ENCODE data around the gene INHA.

Gene INHA

DNA sequence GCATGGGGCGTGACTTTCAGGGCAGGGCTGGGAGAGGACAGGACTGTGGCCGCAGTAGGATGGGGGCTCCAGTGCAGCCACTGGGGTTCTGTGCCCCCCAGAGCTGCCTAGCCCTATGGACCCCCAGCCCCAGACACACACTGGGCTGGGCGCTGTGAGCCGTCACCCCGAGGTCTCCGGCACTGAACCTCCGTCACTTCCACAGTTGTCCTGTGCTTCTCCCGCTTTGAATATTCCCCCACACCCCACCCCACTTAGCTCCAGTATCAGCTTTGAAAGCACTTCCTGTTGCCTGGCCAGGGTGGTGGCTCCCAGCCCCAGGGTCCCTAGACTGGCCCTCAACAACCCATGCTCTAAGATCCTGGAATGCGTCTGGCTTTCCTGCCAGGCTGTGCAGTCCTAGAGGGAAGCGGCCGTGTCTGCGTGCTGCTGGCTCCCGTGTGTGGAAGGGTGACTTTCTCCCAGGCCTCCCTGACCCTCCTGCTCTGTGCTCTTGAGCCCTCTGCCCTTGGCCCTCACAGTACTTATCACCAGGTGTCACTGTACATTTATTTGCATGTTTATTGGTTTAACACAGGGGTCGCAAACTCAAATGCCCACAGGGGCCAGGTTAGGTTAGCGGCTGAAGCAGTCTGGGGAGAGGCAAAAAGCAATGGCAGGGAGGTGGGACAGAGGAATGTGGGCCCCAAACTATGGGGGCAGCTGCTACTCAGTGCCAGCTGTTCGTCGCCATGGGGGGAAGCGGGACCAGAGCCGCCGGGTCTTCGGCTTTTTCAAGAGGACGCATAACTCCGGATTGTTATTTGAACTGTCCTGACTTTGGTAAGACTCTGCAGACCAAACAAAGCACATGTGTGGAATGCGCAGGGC is 10.7 kb upstream of the INHA start:
- no peaks in the 10 kb centered on the region for H3K9me2 ChIP-seq (replicated peaks; ENCODE audit: insufficient read depth, low read length)
- no peak for TF ChIP-seq EZH2phosphoT487 (conservative IDR thresholded peaks at IDR 0.05; ENCODE audit: low read length)
- TF ChIP-seq CTCF (IDR thresholded peaks at IDR 0.05; ENCODE audit: insufficient read depth, low read length, poor library complexity, severe bottlenecking), result no peak
- no peaks in the 10 kb centered on the region for H3F3A ChIP-seq (ENCODE audit: insufficient read depth)
- H2AFZ ChIP-seq (ENCODE audit: low read depth, low read length, severe bottlenecking), result no peak overlapping the region
- no peaks in the 10 kb centered on the region for H3K27me3 ChIP-seq (ENCODE audit: low read length)
- no peak overlapping the region for H3K4me2 ChIP-seq (ENCODE audit: low read depth, low read length, poor library complexity, severe bottlenecking)
- no peaks in the 10 kb centered on the region for H3K9me3 ChIP-seq (ENCODE audit: insufficient read depth, low read length)
- no peak overlapping the region for H3K27ac ChIP-seq (ENCODE audit: low read depth, low read length)
- no peaks in the 10 kb centered on the region for H3K79me2 ChIP-seq (ENCODE audit: insufficient read depth, low read length)
- H4K20me1 ChIP-seq (ENCODE audit: low read depth, low read length), result no peaks in the 10 kb centered on the region
- no peak overlapping the region for H3K4me3 ChIP-seq (ENCODE audit: insufficient read depth, low read length, poor library complexity, severe bottlenecking)
- H3K9ac ChIP-seq (ENCODE audit: low read length), result no peak overlapping the region
- no peaks in the 10 kb centered on the region for H3K36me3 ChIP-seq (ENCODE audit: low read length)

GRCh38 chr2:219562049-219563020 is 9.8 kb upstream of the INHA start:
- no peaks in the 10 kb centered on the region for H3K79me2 ChIP-seq (ENCODE audit: insufficient read depth, low read length)
- no peaks in the 10 kb centered on the region for H3F3A ChIP-seq (ENCODE audit: insufficient read depth)
- H3K27me3 ChIP-seq (ENCODE audit: low read length), result no peaks in the 10 kb centered on the region
- no peaks in the 10 kb centered on the region for H3K9me3 ChIP-seq (ENCODE audit: insufficient read depth, low read length)
- no peak overlapping the region for H2AFZ ChIP-seq (ENCODE audit: low read depth, low read length, severe bottlenecking)
- H4K20me1 ChIP-seq (ENCODE audit: low read depth, low read length), result no peaks in the 10 kb centered on the region
- no peak overlapping the region for H3K27ac ChIP-seq (ENCODE audit: low read depth, low read length)
- no peaks in the 10 kb centered on the region for H3K9me2 ChIP-seq (replicated peaks; ENCODE audit: insufficient read depth, low read length)
- no peak overlapping the region for H3K4me2 ChIP-seq (ENCODE audit: low read depth, low read length, poor library complexity, severe bottlenecking)
- no peak for TF ChIP-seq EZH2phosphoT487 (conservative IDR thresholded peaks at IDR 0.05; ENCODE audit: low read length)
- no peak for TF ChIP-seq CTCF (IDR thresholded peaks at IDR 0.05; ENCODE audit: insufficient read depth, low read length, poor library complexity, severe bottlenecking)
- H3K36me3 ChIP-seq (ENCODE audit: low read length), result no peaks in the 10 kb centered on the region
- no peak overlapping the region for H3K9ac ChIP-seq (ENCODE audit: low read length)
- no peak overlapping the region for H3K4me3 ChIP-seq (ENCODE audit: insufficient read depth, low read length, poor library complexity, severe bottlenecking)

- no peak for TF ChIP-seq EZH2phosphoT487 (conservative IDR thresholded peaks at IDR 0.05; ENCODE audit: low read length)
- TF ChIP-seq CTCF (IDR thresholded peaks at IDR 0.05; ENCODE audit: insufficient read depth, low read length, poor library complexity, severe bottlenecking), result no peak
- Histone ChIP-seq H3K9me3 (ENCODE audit: insufficient read depth, low read length) (no peaks in the 10 kb centered on the region), H4K20me1 (ENCODE audit: low read depth, low read length) (no peaks in the 10 kb centered on the region), H3K4me2 (ENCODE audit: low read depth, low read length, poor library complexity, severe bottlenecking) (no peak overlapping the region), H2AFZ (ENCODE audit: low read depth, low read length, severe bottlenecking) (no peak overlapping the region), H3K9me2 (replicated peaks; ENCODE audit: insufficient read depth, low read length) (no peaks in the 10 kb centered on the region), H3K9ac (ENCODE audit: low read length) (no peak overlapping the region), H3F3A (ENCODE audit: insufficient read depth) (no peaks in the 10 kb centered on the region), H3K4me3 (ENCODE audit: insufficient read depth, low read length, poor library complexity, severe bottlenecking) (no peak overlapping the region), H3K27me3 (ENCODE audit: low read length) (no peaks in the 10 kb centered on the region), H3K36me3 (ENCODE audit: low read length) (no peaks in the 10 kb centered on the region), H3K79me2 (ENCODE audit: insufficient read depth, low read length) (no peaks in the 10 kb centered on the region), H3K27ac (ENCODE audit: low read depth, low read length) (no peak overlapping the region)
Observed at GRCh38 chr2:219563271-219563928, 8.7 kb upstream of the INHA start.
